Measurements from ENCODE around the gene ZNF57.
"Not testable (repeated sequence)": the region's sequence is repeated elsewhere in the genome, so short reads cannot be mapped to it uniquely, and the experiment has no call there.

The ZNF57 gene

DNA sequence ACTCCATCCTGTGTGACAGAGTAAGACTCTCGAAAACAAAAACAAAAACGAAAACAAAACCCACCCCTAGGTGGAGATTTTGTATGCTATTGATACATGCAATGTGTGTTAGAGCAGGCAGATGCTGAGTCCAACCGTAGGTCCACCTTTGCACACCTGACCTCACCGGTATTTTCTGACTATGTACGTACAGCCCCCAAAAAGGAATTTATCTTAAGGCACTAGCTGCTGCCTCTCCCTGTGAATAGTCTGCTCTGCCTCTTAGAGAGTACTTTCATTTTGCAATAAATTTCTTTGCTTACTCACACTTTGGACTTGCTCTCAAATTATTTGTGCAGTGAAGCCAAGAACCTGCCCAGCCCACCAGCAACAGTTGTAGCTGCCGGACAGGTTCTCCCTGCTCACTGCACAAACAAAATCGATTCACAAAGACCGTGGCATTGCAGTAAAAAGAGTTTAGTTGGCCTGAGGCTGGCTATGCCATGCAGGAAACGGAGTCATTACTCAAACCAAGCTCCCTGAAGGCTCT is 52.3 kb downstream of the ZNF57 start:
- no peak for DNase-seq (ENCODE audit: low spot score)

DNA sequence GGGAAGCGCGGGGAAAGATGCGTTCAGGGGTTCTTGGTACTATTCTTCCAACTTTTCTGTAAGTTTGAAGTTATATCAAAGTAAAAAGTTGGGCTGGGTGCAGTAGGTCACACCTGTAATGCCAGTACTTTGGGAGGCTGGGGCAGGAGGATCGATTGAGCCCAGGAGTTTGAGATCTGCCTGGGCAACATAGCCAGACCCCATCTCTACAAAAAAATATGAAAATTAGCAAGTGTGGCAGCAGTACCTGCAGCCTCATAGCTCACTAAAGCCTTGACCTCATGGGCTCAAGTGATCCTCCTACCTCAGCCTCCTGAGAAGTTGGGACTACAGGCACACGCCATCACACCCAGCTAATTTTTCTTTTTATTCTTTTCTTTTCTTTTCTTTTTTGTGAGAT is 56.4 kb downstream of the ZNF57 start:
- DNase-seq (ENCODE audit: low spot score), result no peak

- DNase-seq (ENCODE audit: low spot score), result no peak
Measured at GRCh38 chr19:2960120-2960519, 59.4 kb downstream of the ZNF57 start.

DNA sequence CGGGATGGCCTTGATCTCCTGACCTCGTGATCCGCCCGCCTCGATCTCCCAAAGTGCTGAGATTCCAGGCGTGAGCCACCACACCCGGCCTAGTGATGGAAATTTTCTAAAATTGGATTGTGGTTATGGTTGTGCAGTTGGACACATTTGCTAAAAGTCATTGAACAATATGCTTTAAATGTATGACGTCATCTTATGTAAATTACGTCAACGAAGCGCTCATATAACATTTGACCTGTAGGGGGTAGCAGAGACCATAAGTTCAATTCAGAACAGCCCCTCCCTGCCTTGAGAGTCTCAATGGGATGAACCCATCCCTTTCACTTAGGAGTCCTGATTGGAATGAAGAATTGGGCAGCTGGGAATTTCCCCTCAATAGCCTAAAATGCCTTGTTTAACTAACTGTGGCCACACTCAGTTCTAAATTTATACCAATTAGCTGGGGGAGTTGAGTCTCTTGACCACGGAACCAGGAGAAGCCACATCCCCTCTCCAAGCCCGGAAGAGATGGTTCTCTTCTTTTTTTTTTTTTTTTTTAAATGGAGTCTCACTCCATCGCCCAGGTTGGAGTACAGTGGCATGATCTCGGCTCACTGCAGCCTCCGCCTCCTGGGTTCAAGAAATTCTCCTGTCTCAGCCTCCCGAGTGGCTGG is 61.4 kb downstream of the ZNF57 start:
- DNase-seq (ENCODE audit: low spot score), result peak; percentile 59

- DNase-seq (ENCODE audit: low spot score), result no peak
Measured at GRCh38 chr19:2963122-2963521, 62.4 kb downstream of the ZNF57 start.

DNA sequence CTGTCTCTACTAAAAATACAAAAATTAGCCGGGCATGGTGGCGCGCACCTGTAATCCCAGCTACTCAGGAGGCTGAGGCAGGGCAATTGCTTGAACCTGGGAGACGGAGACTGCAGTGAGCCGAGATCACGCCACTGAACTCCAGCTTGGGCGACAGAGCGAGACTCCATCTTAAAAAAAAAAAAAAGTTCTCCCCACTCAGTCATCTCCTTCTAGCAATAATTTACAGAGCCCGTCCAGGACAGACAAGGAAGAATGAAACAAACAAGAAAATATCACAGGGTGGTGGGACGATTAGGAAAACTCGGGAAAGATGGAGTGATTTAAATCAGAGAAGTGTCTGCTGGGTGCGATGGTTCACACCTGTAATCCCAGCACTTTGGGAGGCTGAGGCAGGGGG is 62.9 kb downstream of the ZNF57 start:
- not testable (repeated sequence) for DNase-seq (ENCODE audit: low spot score)

- DNase-seq (ENCODE audit: low spot score), result no peak
Measured at GRCh38 chr19:2964874-2965273, 64.1 kb downstream of the ZNF57 start.

- DNase-seq (ENCODE audit: low spot score), result no peak
Measured at GRCh38 chr19:2967972-2968371, 67.2 kb downstream of the ZNF57 start.

Measured in ecto neural progenitor cell (in vitro differentiated cells).